PFSK-1 (cell line): ENCODE data around the gene GPC3.

Source experiments
- FOXP2 ChIP-seq: optimal IDR thresholded peaks from 2 replicates; pipeline ENCODE3; 2011; ENCODE audit warnings: borderline replicate concordance, control low read depth, inconsistent platforms; ENCODE audit not compliant: insufficient read depth; ENCODE audit errors: extremely low read length, extremely low read depth
- POLR2AphosphoS5 ChIP-seq: IDR thresholded peaks from 2 replicates; pipeline ENCODE4 v1.6.1; 2012; ENCODE audit warnings: low read depth, mild to moderate bottlenecking, control low read depth, low read length, moderate library complexity
- REST ChIP-seq, 2 experiments: IDR thresholded peaks; 2 replicates each; pipeline versions ENCODE4 v1.6.1 to v1.8.0; 2011 to 2012; ENCODE audit warnings: low read depth in 2 of 2, low read length in 2 of 2, control low read depth in 1 of 2, inconsistent platforms in 1 of 2, mild to moderate bottlenecking in 1 of 2, moderate library complexity in 1 of 2; ENCODE audit not compliant: insufficient read depth in 1 of 2
- SIN3A ChIP-seq: IDR thresholded peaks from 2 replicates; pipeline ENCODE4 v1.6.1; 2012; ENCODE audit warnings: mild to moderate bottlenecking, low read length, moderate library complexity, borderline replicate concordance; ENCODE audit not compliant: insufficient read depth
- TAF1 ChIP-seq: IDR thresholded peaks from 2 replicates; pipeline ENCODE4 v1.6.1; 2012; ENCODE audit warnings: low read length, control low read depth, borderline replicate concordance; ENCODE audit not compliant: insufficient read depth

The GPC3 gene

GRCh38 chrX:133774807-133775206 lies 210.6 kb downstream of the GPC3 start:
- TF ChIP-seq TAF1: no peak
- no peak for TF ChIP-seq REST (IDR thresholded peaks at IDR 0.05; ENCODE audit: insufficient read depth in 1 of 2, low read depth in 2 of 2, low read length in 2 of 2)
- no peak for TF ChIP-seq SIN3A
- TF ChIP-seq POLR2AphosphoS5: no peak
- no peak for TF ChIP-seq FOXP2

- TF ChIP-seq TAF1 (no peak), REST (IDR thresholded peaks at IDR 0.05; ENCODE audit: insufficient read depth in 1 of 2, low read depth in 2 of 2, low read length in 2 of 2) (no peak)
Measured at GRCh38 chrX:133771086-133771646, 214.2 kb downstream of the GPC3 start.

GRCh38 chrX:133754657-133755056 lies 230.7 kb downstream of the GPC3 start:
- no peak for TF ChIP-seq SIN3A
- no peak for TF ChIP-seq TAF1
- no peak for TF ChIP-seq POLR2AphosphoS5
- no peak for TF ChIP-seq REST (IDR thresholded peaks at IDR 0.05; ENCODE audit: insufficient read depth in 1 of 2, low read depth in 2 of 2, low read length in 2 of 2)
- no peak for TF ChIP-seq FOXP2

GRCh38 chrX:133749951-133750350 lies 235.4 kb downstream of the GPC3 start:
- no peak for TF ChIP-seq FOXP2
- TF ChIP-seq TAF1: no peak
- no peak for TF ChIP-seq SIN3A
- TF ChIP-seq POLR2AphosphoS5: no peak
- TF ChIP-seq REST (IDR thresholded peaks at IDR 0.05; ENCODE audit: insufficient read depth in 1 of 2, low read depth in 2 of 2, low read length in 2 of 2): no peak

GRCh38 chrX:133749370-133749769 lies 236.0 kb downstream of the GPC3 start:
- no peak for TF ChIP-seq FOXP2
- TF ChIP-seq POLR2AphosphoS5: no peak
- TF ChIP-seq REST (IDR thresholded peaks at IDR 0.05; ENCODE audit: insufficient read depth in 1 of 2, low read depth in 2 of 2, low read length in 2 of 2): no peak
- TF ChIP-seq SIN3A: no peak
- TF ChIP-seq TAF1: no peak
